CD4-positive, CD25-positive, alpha-beta regulatory T cell (primary cell): ENCODE results near the gene APOBEC2. TPM values are rescaled to one million over a fixed set of nuclear protein-coding genes. Genes with fewer than 3 reads are reported as not detected.

ENCODE experiments used
- ATAC-seq, 2 donors: fragments of 150-1000 bp; cut with Tn5 transposase; one replicate each; pipeline ENCODE4 v1.10.0; 2021; ENCODE audit warnings: low read depth in 2 of 2, moderate number of reproducible peaks in 2 of 2, moderate library complexity in 1 of 2
- DNase-seq, 3 donors: peaks; one replicate each; pipeline versions ENCODE4 v3.0.0 to v3.0.0-alpha.2; 2012 to 2022; ENCODE audit warnings: mixed read lengths in 1 of 3
- H3K27ac ChIP-seq: one replicate; pipeline ENCODE4 v1.7.0; 2013; ENCODE audit warnings: mild to moderate bottlenecking, low read length; ENCODE audit not compliant: insufficient read depth, poor library complexity, severe bottlenecking
- H3K27me3 ChIP-seq: one replicate; pipeline ENCODE4 v1.7.0; 2013; ENCODE audit warnings: low read length; ENCODE audit not compliant: control insufficient read depth, insufficient read depth
- H3K36me3 ChIP-seq: one replicate; pipeline ENCODE4 v1.7.0; 2013; ENCODE audit warnings: mild to moderate bottlenecking, low read length, moderate library complexity; ENCODE audit not compliant: control insufficient read depth, insufficient read depth
- H3K4me1 ChIP-seq: 2 replicates; pipeline ENCODE4 v1.7.0; 2013; ENCODE audit warnings: mild to moderate bottlenecking, low read length; ENCODE audit not compliant: insufficient read depth, control insufficient read depth, poor library complexity, severe bottlenecking
- H3K4me3 ChIP-seq: one replicate; pipeline ENCODE4 v1.7.0; 2013; ENCODE audit warnings: low read depth, mild to moderate bottlenecking, low read length, moderate library complexity
- H3K9me3 ChIP-seq, 2 experiments: 1 replicate in 1 of 2; 2 replicates in 1 of 2; pipeline ENCODE4 v1.7.0; 2013; ENCODE audit warnings: low read length in 2 of 2, mild to moderate bottlenecking in 1 of 2, moderate library complexity in 1 of 2; ENCODE audit not compliant: control insufficient read depth in 2 of 2
- H3K27ac Mint-ChIP-seq, 3 donors: one replicate each; pipeline ENCODE4 v1.8.0; 2020 to 2022; ENCODE audit warnings: mild to moderate bottlenecking in 3 of 3, mixed read lengths in 3 of 3, moderate library complexity in 2 of 3
- H3K27me3 Mint-ChIP-seq: one replicate; pipeline ENCODE4 v1.8.0; 2022; ENCODE audit warnings: mild to moderate bottlenecking, mixed read lengths
- H3K36me3 Mint-ChIP-seq: one replicate; pipeline ENCODE4 v1.8.0; 2020; ENCODE audit warnings: mixed read lengths
- H3K4me1 Mint-ChIP-seq, 4 donors: one replicate each; pipeline ENCODE4 v1.8.0; 2020 to 2022; ENCODE audit warnings: mixed read lengths in 4 of 4, mild to moderate bottlenecking in 1 of 4
- H3K4me3 Mint-ChIP-seq, 4 donors: one replicate each; pipeline ENCODE4 v1.8.0; 2020 to 2022; ENCODE audit warnings: mild to moderate bottlenecking in 4 of 4, mixed read lengths in 4 of 4, moderate library complexity in 3 of 4
- H3K9me3 Mint-ChIP-seq, 7 donors: one replicate each; pipeline ENCODE4 v1.8.0; 2020 to 2022; ENCODE audit warnings: mixed read lengths in 7 of 7, mild to moderate bottlenecking in 3 of 7, moderate library complexity in 2 of 7
- polyA plus RNA-seq, 4 donors: library from polyadenylated mRNA; unstranded; fragments of 300-500 nt; fragmentation: Illumina TruSeq; gene quantifications; one replicate each; pipeline ENCODE4 v1.2.3, GENCODE V29; 2021
- total RNA-seq: library from RNA; stranded (reverse); gene quantifications from one replicate; pipeline ENCODE4 v1.2.3, GENCODE V29; 2022

The APOBEC2 gene
- total and polyA plus RNA-seq, 5 donors from 2014 or later: 0.67 to 1.1 (median 0.88) TPM; not detected in 1

DNA sequence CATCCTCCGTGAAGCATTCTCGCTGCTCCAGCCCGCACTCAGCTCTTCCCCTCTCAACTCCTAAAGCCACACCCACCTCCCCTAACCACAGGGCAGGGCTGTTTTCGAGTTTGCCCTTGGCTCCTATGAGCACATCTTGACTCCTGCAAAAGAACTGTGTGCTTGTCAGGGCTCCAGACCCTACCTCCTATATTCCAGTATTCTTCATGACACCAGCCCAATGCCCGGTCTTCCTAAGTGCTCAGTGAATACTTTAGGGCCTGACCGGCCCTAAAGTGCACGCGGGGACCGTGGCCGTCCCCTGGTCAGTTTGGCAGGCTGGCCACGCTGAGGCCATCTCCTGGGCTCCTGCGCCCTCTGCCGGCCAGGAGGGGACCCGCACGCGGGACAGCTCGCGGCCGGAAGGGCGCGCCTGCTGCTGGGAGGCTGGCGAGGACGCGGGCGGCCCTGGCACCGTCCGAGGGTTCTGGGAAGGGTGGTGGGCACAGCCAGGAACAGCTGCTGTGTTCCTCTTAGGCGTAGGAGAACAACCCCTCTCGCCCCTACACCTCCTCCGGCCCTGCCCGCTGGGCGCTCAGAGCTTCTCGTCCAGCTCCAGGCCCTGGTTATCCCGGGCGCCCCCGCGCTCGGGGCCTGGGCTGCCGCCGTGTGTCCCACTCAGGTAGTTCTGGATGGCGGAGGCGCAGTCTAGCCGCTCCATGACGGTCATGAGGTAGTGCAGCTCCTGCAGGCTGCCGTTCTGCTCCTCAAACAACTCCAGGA is 25.0 kb upstream of the APOBEC2 start:
- H3K36me3 Mint-ChIP-seq: no peaks in the 10 kb centered on the region
- peak overlapping the region; percentile 81 for H3K4me3 ChIP-seq
- no peaks in the 10 kb centered on the region for H3K9me3 ChIP-seq
- peak overlapping the region; percentile 65 for H3K27ac ChIP-seq
- no peaks in the 10 kb centered on the region for H3K9me3 Mint-ChIP-seq
- H3K4me3 Mint-ChIP-seq: peak overlapping the region; percentile 88 to 95 (median 90)
- H3K4me1 ChIP-seq: peaks cover 25% of the 10 kb centered on the region
- ATAC-seq (peak; percentile 81 to 87), DNase-seq (peak; percentile 63 to 83 (median 74))
- peak overlapping the region; percentile 93 to 99 (median 93) for H3K27ac Mint-ChIP-seq
- H3K4me1 Mint-ChIP-seq: peaks cover 8 to 31% (median 23%) of the 10 kb centered on the region in 4 donors
- no peaks in the 10 kb centered on the region for H3K36me3 ChIP-seq
- H3K27me3 ChIP-seq: no peaks in the 10 kb centered on the region
- no peaks in the 10 kb centered on the region for H3K27me3 Mint-ChIP-seq

DNA sequence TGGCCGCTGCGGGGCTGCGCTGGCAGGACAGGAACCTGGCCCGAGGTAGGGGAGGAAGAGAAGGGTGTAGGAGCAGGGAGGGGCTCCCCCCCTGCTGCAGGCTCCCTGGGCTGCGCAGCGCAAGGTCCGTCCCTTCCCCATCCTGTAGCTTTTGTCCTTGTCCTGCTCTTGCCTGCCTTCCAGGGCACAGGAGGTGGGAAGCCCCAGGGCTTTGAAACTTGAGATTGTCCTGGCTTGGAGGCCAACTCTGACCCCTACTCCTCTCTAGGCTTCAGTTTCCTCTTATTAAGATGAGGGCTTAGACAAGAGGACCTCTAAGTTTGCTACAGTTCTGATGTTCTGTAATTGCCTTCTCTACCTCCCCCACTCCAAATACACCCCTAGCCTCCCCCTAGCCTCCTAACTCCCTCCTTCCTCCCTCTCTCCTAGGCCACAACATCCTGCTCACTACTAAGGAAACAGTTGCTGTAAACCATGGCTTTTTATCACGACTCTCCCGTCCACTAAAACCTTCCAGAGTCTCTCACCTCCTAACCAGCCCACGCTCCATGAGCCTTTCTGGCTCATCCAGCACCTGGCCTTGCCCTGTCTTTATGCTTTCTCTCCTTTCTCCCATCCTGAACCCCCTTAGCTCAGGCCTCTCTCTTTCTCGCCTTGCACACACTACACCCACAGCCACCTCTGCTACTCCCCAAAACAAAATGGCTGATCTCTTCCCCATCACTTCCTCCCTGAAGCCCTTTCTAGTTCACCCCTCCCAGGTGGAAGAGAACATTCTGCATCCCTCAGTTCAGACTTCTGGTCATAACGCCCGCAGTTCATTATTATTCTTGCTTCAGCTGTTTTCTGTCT is 24.2 kb upstream of the APOBEC2 start:
- H3K9me3 ChIP-seq: no peaks in the 10 kb centered on the region
- peak overlapping the region; percentile 93 to 95 (median 93) for H3K27ac Mint-ChIP-seq
- no peaks in the 10 kb centered on the region for H3K27me3 Mint-ChIP-seq
- peaks cover 25% of the 10 kb centered on the region for H3K4me1 ChIP-seq
- H3K4me1 Mint-ChIP-seq: peaks cover 8 to 31% (median 23%) of the 10 kb centered on the region in 4 donors
- no peaks in the 10 kb centered on the region for H3K9me3 Mint-ChIP-seq
- peak in 1 of 3 donors; percentile 57 for DNase-seq
- no peaks in the 10 kb centered on the region for H3K36me3 Mint-ChIP-seq
- H3K4me3 Mint-ChIP-seq: peak overlapping the region; percentile 88 to 95 (median 90)
- no peaks in the 10 kb centered on the region for H3K27me3 ChIP-seq
- peak; percentile 22 to 55 for ATAC-seq
- peak overlapping the region; percentile 65 for H3K27ac ChIP-seq
- peak overlapping the region; percentile 64 for H3K4me3 ChIP-seq
- H3K36me3 ChIP-seq: no peaks in the 10 kb centered on the region

GRCh38 chr6:41032830-41033229 is 20.2 kb upstream of the APOBEC2 start:
- no peak for ATAC-seq
- Histone ChIP-seq H3K27ac (no peak overlapping the region), H3K4me3 (no peak overlapping the region), H3K9me3 (no peaks in the 10 kb centered on the region), H3K36me3 (no peaks in the 10 kb centered on the region), H3K4me1 (peaks cover 15% of the 10 kb centered on the region), H3K27me3 (no peaks in the 10 kb centered on the region)
- H3K9me3 Mint-ChIP-seq: peaks cover 0 to 2% (median 0%) of the 10 kb centered on the region in 7 donors
- DNase-seq: no peak
- H3K4me1 Mint-ChIP-seq: peaks cover 0 to 15% (median 11%) of the 10 kb centered on the region in 4 donors
- H3K27ac Mint-ChIP-seq: no peak overlapping the region
- peaks cover 3% of the 10 kb centered on the region for H3K36me3 Mint-ChIP-seq
- H3K4me3 Mint-ChIP-seq: no peak overlapping the region
- no peaks in the 10 kb centered on the region for H3K27me3 Mint-ChIP-seq

DNA sequence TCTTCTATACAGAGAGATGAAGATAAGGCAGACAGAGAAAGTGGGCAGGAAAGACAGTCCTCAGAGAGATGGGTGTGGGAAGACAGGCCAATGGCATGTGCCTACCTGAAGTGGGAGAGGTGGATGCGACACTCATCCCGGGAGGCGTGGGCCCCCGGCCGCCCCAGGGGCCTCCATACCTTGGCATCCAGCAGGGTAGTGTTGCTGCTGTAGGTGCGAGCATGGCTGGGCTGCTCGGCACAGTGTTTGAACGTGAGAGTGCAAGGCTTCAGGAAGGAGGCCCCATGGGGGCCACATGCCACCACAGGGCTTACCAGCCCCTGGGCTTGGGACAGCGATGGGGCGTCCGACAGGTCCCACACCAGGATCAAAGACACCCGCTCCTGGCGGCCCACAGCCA is 19.2 kb upstream of the APOBEC2 start:
- no peak overlapping the region for H3K27ac Mint-ChIP-seq
- Histone ChIP-seq H3K4me1 (peaks cover 6% of the 10 kb centered on the region), H3K4me3 (no peak overlapping the region), H3K36me3 (no peaks in the 10 kb centered on the region), H3K27me3 (no peaks in the 10 kb centered on the region), H3K27ac (no peak overlapping the region), H3K9me3 (no peaks in the 10 kb centered on the region)
- peaks cover 0 to 9% (median 7%) of the 10 kb centered on the region in 4 donors for H3K4me1 Mint-ChIP-seq
- H3K36me3 Mint-ChIP-seq: peaks cover 3% of the 10 kb centered on the region
- no peaks in the 10 kb centered on the region for H3K27me3 Mint-ChIP-seq
- peaks cover 0 to 2% (median 0%) of the 10 kb centered on the region in 7 donors for H3K9me3 Mint-ChIP-seq
- H3K4me3 Mint-ChIP-seq: no peak overlapping the region
- ATAC-seq (no peak), DNase-seq (no peak)

GRCh38 chr6:41036186-41036585 is 16.8 kb upstream of the APOBEC2 start:
- Mint-ChIP-seq H3K27me3 (no peaks in the 10 kb centered on the region), H3K4me1 (peaks cover 0 to 5% (median 2%) of the 10 kb centered on the region in 4 donors), H3K4me3 (no peak overlapping the region), H3K36me3 (peaks cover 3% of the 10 kb centered on the region), H3K9me3 (peaks cover 0 to 2% (median 0%) of the 10 kb centered on the region in 7 donors), H3K27ac (no peak overlapping the region)
- H3K27me3 ChIP-seq: no peaks in the 10 kb centered on the region
- no peaks in the 10 kb centered on the region for H3K9me3 ChIP-seq
- no peak for DNase-seq
- H3K4me1 ChIP-seq: no peaks in the 10 kb centered on the region
- no peak overlapping the region for H3K4me3 ChIP-seq
- no peak for ATAC-seq
- H3K27ac ChIP-seq: no peak overlapping the region
- no peaks in the 10 kb centered on the region for H3K36me3 ChIP-seq

- ATAC-seq (no peak), DNase-seq (no peak)
- no peak overlapping the region for H3K27ac ChIP-seq
- no peaks in the 10 kb centered on the region for H3K36me3 ChIP-seq
- Mint-ChIP-seq H3K27ac (peak overlapping the region in 1 of 3 donors; percentile 1), H3K4me1 (peaks cover 0 to 5% (median 2%) of the 10 kb centered on the region in 4 donors), H3K27me3 (no peaks in the 10 kb centered on the region), H3K9me3 (peaks cover 0 to 2% (median 0%) of the 10 kb centered on the region in 7 donors), H3K36me3 (peaks cover 3% of the 10 kb centered on the region), H3K4me3 (no peak overlapping the region)
- no peak overlapping the region for H3K4me3 ChIP-seq
- H3K4me1 ChIP-seq: no peaks in the 10 kb centered on the region
- H3K9me3 ChIP-seq: no peaks in the 10 kb centered on the region
- H3K27me3 ChIP-seq: no peaks in the 10 kb centered on the region
Measured at GRCh38 chr6:41036601-41037000, 16.4 kb upstream of the APOBEC2 start.

- Histone ChIP-seq H3K4me1 (no peaks in the 10 kb centered on the region), H3K27ac (no peak overlapping the region), H3K4me3 (no peak overlapping the region), H3K9me3 (no peaks in the 10 kb centered on the region), H3K36me3 (no peaks in the 10 kb centered on the region), H3K27me3 (no peaks in the 10 kb centered on the region)
- Mint-ChIP-seq H3K4me1 (peaks cover 0 to 5% (median 2%) of the 10 kb centered on the region in 4 donors), H3K27ac (no peak overlapping the region), H3K36me3 (peaks cover 8% of the 10 kb centered on the region), H3K27me3 (no peaks in the 10 kb centered on the region), H3K4me3 (no peak overlapping the region), H3K9me3 (peaks cover 0 to 2% (median 0%) of the 10 kb centered on the region in 7 donors)
- DNase-seq: no peak
- no peak for ATAC-seq
Measured at GRCh38 chr6:41037107-41037900, 15.7 kb upstream of the APOBEC2 start.
